NCI-H187 (cell line): ENCODE data around the gene EEPD1.

Experiments used
- DNase-seq, 2 experiments: peaks; one replicate each; lab custom pipeline; 2025; lab: John Stamatoyannopoulos, UW

The EEPD1 gene

GRCh38 chr7:36192053-36192824 is 39.2 kb downstream of the EEPD1 start:
- DNase-seq: no peak

GRCh38 chr7:36192877-36193276 is 39.8 kb downstream of the EEPD1 start:
- DNase-seq: no peak

- no peak for DNase-seq
Observed at GRCh38 chr7:36198854-36199266, 45.8 kb downstream of the EEPD1 start.

DNA sequence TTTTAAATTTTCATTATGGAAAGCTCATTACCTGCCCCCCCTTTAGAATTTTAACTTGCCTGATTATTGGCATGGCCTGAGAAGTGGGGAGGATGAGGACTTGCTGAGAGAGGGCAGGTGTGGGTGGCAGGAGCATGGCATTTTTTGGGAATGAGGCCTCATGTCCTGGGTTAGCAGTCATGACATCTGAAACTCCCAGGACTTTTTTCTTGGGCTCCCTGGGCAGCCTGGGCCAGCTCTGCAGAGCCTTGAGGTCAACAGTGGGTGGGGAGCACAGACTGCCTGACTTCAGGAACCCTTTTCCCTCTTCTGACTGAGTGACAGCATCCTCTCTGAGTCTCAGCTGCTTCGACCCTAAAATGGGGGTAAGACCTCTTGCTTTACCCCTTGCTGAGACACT is 46.3 kb downstream of the EEPD1 start:
- DNase-seq: no peak

DNA sequence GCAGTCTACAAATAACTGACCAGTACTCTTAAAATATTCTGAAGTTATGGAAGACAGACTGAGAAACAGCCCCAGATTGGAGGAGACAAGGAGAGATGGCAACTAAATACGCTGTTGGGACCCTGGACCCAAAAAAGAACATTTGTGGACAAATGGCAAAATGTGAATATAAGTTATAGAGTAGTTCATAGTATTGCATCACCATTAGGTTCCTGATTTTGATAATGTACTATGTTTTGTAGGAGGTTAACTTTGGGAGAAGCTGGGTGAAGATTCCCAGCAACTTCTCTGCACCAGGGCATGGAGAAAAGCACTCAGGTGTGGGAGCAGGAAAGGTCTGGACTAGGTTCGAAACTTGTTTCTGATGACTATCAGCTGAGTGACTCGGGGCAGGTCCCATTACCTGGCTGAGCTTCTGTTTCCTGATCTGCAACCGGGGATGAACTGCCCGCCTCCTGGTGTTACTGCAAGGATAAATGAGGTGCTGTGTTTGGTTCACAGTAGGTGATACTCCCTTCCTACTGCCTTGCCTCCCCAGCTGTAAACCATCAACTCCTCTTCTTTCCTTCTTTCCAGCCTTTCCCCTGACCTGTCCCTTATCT is 48.2 kb downstream of the EEPD1 start:
- no peak for DNase-seq

- no peak for DNase-seq
Observed at GRCh38 chr7:36202398-36202797, 49.3 kb downstream of the EEPD1 start.

DNA sequence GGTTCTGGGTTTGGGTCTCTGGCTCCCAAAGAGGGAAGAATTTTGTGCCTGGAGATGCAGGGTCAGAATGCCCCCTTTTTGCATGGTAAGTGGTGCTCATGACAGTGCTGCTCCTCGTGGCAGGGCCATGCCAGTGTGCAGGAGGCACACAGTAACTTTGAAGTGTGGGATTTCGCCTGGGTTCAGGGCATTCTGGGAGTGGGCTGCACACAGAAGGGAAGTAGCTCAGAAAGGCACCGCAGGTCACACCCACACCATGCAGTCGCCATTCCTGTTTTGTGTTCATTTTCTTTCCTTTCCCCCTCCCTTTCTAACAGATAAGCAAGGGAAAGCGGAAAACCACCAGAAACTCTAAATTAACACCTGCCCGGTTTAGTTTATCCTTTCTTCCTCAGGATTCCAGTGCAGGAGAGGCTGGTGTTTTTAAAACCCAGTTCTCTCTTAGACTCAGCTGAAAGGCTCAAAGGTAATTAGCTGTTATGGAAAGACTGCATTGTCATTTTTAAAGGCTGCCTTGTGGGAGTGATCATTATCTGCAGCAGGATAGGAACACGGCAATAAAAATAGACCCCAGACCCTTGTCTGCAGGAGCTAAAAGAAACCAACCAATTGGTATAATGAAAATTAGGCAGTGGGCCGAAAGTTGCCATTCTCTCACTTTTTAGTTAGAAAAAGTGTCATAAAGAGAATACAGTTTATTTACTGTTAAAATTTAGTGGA is 50.2 kb downstream of the EEPD1 start:
- no peak for DNase-seq

DNA sequence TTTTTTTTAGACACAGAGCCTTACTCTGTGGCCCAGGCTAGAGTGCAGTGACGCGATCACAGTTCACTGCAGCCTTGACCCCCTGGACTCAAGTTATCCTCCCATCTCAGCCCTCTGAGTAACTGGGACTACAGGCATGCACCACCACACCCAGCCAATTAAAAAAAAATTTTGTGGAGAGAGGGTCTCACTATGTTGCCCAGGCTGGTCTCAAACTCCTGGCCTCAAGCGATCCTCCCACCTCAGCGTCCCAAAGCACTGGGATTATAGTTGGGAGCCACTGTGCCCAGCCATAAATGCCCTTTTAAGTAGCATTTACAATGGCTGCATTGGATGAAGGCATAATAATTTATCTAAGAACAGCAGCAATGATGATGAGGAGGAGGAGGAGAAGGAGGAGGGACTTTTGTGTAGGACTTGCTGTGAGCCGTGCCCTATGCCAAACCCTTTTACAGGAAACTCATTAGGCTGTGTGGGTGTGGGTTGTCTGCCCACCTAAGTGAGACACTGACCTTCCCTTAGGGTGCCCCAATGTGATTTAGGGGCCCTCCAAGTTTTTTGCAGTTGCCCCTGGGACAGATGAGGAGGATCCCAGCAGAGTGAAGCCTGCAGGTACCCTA is 51.1 kb downstream of the EEPD1 start:
- no peak for DNase-seq

GRCh38 chr7:36204929-36205635 is 52.0 kb downstream of the EEPD1 start:
- DNase-seq: no peak

DNA sequence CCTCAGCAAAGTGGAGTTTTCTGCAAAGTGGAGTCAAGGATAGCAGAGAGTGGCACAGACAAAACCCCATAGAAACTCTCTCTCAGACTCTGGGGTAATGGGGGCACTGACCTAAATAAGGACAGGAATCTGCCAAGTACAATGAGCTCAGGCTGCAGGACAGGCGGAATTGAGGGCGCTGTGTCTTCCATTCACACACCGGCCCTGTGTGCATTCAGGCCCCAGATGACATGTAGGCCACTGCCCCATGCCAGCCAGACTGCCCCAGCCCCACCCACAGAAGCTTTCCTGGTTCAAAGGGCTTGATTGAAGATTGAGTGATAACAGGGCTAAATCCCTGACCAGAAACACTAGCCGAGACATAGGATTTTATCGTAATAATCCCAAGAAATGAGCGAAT is 52.7 kb downstream of the EEPD1 start:
- no peak for DNase-seq

GRCh38 chr7:36207451-36208291 is 54.6 kb downstream of the EEPD1 start:
- no peak for DNase-seq

GRCh38 chr7:36208426-36208825 is 55.4 kb downstream of the EEPD1 start:
- no peak for DNase-seq

DNA sequence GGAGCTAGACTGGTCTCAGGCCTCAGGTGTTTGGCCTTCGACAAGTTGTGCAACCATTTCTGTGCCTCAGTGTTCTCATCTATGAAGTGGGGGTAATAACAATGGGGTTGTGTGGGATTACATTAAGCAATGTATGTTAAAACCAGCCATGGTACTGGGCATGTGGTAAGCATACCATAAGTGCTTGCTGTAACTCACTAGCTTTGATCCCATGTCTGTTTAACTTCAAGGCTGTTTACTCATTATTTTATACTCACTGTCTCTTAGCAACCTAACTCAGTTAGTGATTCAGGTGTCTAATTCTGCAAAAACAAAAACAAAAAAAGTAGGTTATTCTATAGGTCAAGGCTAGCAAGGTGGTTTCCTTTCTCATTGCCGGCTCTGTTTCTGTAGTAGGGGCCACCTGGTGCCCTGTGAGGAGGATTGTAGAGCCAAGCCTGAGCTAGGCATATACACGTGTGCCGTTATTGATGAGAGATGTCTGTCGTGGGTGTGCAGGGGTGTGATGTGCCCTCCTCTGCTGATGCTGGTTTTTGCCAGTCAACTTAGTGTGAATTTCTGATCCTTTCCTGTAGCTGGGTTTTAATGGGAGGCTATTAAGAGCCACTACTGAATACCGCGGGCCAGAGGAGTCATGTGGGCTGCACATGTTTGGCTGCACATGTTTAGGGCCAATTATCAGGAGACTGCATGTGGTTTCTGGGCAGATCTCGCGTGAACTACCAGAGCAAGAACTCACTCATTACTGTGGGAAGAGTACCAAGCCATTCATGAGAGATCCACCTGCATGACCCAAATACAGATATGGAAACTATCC is 56.2 kb downstream of the EEPD1 start:
- no peak for DNase-seq

- no peak for DNase-seq
Observed at GRCh38 chr7:36209814-36210183, 56.7 kb downstream of the EEPD1 start.

DNA sequence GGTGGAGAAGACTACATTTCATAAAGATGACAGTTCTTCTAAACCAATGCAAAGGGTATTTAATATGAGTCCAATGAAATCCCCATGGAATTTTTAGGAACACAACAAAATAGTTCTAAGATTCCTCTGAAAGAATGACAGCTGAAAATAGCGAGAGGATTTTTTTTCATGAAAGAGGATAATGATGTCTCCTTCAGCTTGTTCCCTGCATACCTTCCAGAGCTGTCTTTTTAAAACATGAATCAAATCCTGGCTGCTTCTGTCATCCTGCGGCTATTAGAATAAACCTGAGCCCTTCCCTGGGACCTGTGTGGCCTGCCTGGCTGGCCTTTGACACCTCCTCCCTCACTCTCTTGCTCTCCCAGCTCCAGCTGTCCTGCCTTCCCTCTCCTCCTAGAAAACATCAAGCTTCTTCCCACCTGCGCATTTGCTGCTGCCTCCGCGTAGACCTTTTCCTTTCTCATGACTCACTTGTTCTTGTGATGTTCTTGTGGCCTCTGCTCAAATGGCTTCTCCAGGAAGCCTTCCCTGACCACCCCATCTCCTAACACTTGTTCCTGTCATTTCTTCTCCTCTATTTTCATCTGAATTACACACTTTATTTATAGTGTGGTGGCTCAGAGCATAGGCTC is 57.4 kb downstream of the EEPD1 start:
- no peak for DNase-seq

DNA sequence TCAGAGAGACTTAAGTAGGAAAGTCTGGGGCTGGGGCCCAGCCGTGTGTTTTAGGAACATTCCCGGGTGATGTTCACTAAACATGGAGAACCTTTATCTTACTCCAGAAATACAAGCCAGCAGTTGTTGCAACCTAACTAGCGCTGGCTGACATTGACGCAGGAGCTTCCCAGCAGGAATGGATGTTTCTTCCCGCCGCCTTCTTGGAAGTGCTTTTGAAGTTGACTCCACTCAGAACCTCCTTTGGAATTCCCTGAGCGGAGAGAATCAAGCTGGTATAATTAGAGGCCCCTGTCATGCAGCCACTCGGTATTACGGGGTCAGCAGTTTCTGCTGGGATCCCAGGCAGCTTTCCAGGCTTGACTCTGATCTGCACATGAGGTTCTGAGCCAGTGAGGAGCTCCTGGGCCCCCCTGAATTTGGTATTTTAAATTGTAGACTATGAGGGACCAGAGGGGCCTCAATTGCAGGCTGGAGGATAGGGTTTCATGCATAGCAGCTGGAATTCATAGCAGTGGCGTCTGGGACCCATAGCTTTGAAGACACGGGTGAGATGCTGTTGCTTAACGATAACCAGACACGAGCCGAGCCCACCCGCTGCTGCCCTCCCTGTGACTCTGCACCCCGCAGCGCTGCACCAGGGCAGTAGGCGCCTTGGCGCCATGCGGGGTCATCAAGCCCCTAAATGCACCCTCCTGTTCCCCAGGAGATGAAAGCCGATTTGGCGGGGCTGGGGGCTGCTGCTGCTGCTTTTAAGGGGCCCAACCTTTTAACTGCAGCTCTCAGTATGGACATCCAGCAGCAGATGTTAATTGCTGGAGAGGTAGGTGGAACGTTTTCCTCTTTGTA is 61.8 kb downstream of the EEPD1 start:
- DNase-seq: no peak

DNA sequence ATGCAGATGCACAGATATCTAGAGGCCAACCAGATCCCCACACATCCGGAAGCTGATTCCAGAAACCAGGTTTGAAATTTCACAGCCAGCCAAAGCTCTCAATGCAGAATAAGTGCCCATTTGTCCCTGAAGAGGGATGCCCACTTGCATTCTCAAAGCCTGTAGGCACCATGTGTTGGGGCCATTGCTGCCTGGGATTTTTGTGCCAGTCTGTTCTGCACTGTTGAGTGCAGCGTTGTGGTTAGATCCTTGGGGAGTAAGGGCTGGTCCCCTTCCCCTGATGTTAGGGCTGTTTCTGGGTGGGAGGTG is 62.4 kb downstream of the EEPD1 start:
- no peak for DNase-seq

DNA sequence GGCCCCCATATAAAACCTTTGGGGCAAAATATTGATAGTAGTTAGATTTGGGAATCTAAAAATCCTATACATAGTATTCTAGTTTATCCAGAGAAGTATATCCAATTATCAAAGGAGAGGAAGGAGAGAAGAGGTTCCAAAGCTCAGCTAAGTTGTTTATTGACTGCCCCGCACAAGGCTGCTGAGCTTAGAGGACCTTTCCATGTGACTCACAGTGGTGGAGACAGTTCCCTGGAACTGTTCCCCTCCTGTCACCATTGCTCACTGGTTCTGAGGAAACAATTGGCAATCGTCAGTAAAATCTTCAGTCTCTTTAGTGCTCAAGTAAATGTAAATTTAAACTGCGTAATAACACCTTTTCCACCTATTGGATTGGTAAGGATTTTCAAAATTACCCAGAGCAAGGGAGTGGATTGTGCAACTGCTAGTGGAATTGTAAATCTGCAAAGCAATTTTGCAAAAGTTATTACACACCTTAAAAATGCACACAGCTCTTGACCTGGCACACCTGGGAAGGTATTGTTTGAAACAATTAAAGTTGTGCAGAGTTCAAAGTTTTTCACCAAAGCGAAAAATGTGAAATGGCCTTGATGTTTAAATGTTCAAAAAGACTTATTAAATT is 63.1 kb downstream of the EEPD1 start:
- no peak for DNase-seq
